ENCODE measurements around the gene AGPAT2.
"Not testable (repeated sequence)": the region's sequence is repeated elsewhere in the genome, so short reads cannot be mapped to it uniquely, and the experiment has no call there.

The AGPAT2 gene

DNA sequence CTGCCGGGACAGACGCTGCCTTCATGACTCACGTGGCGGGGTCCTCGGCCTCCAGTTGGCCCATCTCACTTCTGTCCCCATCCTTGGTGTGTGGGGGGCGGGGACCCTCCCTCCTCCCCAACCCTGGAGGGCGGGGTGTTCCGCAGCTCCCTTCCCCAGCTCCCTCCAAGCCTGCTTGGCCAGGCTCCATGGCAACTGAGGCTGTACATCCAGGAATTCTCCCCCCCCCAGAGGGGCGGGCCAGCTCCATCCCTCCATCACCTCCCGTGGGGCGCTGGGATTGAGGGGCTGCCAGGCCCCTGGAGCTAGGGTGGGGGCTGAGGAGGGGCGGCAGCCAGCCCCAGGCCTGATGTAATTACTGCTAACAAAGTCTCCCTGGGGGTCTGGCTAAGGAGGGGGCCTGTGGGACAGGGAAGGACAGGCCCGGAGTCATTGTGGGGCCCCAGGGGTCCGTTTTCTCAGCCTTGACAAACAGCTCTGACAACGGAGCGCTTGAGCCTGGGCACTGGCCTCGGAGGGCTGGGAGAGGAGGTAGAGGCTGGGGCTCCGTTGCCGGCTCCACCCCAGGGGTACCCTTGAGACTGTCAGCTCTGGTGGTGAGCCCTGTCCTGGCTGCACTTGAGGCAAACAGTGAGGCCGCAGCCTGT, 33.1 kb upstream of the AGPAT2 start:
- DNase-seq: no peak

DNA sequence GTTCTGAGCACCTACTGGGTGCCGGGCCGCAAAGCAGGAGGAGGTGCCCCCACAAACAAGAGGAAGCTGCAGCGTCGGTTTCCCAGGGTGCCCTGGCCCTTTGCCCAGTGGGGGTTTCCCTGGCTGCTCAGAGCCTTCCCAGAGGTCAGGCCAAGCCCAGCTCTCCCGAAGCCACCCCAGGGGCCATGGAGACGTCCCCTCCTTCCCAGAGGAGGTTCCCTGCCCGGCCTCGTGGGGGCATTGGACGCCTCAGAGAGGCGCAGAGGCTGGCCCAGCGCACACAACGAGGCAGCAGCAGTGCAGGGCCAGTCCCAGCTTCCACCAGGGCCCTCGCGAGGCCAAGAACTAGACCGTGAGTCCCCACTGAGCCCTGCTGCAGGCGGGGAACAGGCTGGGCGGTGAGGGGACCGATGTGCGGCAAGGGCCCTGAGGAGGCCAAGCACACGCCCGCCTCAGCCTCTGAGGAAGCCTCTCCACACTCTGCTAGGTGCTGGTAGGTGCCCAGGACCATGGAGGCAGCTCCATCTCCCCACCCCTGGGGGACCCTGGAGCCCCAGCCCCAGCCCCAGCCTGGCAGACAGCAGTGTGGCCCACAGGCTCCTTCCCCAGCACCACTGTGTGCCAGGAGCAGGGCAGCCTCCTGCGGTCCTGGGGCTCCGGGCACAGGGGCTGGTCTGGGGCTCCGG, 32.1 kb upstream of the AGPAT2 start:
- DNase-seq: no peak

GRCh38 chr9:136718345-136719194, 31.3 kb upstream of the AGPAT2 start:
- DNase-seq: no peak

DNA sequence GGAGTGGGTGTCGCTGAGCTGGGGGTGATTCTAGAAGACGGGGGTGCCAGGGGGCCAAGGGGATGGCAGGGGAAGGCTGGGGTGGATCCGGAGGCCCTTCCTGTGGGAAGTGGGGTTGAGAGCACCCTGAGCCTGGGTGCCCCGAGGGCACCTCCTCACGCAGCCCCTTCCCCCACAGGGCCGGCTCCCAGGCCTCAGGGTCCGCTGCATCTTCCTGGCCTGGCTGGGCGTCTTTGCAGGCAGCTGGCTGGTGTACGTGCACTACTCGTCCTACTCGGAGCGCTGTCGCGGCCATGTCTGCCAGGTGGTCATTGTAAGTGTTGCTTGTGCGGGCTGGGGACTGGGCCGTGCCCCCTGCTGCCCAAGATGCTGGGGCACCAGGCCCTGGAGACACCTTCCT, 30.1 kb upstream of the AGPAT2 start:
- no peak for DNase-seq

- no peak for DNase-seq
These were observed 27.6 kb upstream of the AGPAT2 start for GRCh38 chr9:136714893-136715274.

DNA sequence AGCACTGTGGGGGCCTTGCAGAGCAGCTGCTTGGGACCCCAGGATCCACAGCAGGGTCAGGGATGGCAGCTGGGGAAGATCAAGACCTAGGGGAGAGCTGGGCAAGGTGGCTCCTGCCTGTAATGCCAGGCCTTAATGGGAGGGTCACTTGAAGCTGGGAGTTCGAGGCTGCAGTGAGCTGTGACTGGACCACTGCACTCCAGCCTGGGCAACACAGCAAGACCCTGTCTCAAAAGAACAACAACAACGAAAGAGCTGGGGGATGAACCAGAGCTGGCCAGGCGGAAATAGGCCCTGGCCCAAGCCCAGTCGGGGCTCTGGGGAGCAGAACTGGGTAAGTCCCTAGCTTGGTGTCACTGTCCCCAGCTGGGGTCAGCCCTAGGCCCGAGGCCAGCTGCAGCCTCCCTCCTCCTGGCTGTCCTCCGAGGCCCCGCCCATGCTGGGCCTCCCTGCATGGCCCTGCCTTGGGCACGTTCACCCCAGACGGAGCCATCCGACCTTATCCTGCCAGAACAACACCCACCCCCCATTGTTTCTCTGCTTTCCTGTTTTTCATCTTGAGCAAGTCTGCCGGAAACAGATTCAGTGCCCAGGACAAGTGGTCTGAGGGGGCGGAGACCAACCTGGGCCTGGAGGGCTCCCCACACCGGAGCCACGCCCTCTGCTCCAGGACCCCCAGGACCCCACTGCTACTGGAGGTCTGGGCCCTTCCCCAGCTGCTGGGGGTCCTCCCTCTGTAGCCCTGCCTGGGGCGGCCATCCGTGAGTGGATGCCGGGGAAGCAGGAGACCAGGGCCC, 27.0 kb upstream of the AGPAT2 start:
- no peak for DNase-seq

GRCh38 chr9:136713550-136713949, 26.3 kb upstream of the AGPAT2 start:
- DNase-seq: no peak

GRCh38 chr9:136712690-136713544, 25.7 kb upstream of the AGPAT2 start:
- DNase-seq: no peak

- DNase-seq: no peak
These were observed 24.8 kb upstream of the AGPAT2 start, which contains the start of gene DIPK1B for GRCh38 chr9:136711751-136712689. TSS of gene DIPK1B (plus strand) at chr9:136712572. CDS start at chr9:136712666, 94 bp downstream.

DNA sequence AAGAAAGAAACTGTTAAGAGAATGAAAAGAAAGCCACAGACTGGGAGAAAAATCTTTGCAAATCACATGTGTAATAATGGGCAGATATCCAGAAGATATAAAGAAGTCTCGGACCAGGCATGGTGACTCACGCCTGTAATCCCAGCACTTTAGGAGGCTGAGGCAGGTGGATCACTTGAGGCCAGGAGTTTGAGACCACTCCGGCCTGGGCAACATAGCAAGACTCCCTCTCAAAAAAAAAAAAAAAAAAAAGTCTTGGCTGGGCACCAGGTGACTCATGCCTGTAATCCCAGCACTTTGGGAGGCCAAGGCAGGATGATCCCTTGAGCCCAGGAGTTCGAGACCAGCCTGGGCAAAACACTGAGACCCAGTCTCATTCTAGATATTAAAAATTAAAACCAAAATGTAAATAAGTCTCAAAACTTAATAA, 24.0 kb upstream of the AGPAT2 start:
- not testable (repeated sequence) for DNase-seq

DNA sequence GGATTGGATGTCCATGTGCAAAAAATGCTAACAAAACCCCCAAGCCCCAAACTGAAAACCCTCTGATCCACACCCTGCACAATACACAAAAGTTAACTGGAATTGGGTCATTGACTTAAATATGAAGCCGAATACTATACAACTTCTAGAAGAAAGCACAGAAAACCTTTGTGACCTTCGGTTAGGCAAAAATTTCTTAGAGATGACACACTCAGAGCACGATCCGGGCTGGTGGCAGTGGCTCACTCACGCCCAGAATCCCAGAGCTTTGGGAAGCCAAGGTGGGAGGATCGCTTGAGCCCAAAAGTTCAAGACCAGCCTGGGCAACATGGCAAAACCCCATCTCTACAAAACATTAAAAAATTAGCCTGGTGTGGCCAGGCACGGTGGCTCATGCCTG, 23.3 kb upstream of the AGPAT2 start:
- DNase-seq: no peak

GRCh38 chr9:136709454-136710109, 22.3 kb upstream of the AGPAT2 start:
- DNase-seq: no peak

DNA sequence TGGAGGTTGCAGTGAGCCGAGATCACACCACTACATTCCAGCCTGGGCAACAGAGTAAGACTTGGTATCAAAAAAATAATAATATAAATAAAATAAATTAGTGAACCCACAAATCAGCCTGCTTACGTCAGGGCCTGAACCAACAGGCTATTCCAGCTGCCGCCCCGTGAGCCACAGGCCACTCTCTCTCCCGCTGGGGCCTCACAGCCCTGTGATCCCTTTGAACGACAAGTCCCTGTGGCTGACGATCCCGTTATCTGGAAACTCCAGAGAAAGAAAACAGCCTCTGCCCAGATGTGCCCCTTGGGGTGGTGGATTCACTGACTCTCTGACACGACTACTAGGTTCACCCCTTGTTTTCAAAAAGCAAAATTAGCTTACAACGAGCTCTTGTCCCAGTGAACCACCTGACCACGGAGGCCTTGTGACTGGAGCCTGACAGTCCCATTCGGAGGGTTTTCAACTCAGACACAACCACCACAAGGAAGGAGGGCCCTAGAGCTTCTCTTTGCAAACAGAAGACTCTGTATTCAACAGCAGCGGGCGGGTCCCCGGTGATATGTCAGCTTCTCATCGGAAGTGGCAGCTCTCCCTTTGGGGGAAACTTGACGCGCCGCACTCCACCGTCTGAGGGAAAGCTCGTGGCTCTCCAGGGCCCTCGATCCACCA, 20.7 kb upstream of the AGPAT2 start:
- no peak for DNase-seq

- no peak for DNase-seq
These were observed 19.8 kb upstream of the AGPAT2 start for GRCh38 chr9:136707011-136707410.

GRCh38 chr9:136705564-136705963, 18.3 kb upstream of the AGPAT2 start:
- DNase-seq: no peak

DNA sequence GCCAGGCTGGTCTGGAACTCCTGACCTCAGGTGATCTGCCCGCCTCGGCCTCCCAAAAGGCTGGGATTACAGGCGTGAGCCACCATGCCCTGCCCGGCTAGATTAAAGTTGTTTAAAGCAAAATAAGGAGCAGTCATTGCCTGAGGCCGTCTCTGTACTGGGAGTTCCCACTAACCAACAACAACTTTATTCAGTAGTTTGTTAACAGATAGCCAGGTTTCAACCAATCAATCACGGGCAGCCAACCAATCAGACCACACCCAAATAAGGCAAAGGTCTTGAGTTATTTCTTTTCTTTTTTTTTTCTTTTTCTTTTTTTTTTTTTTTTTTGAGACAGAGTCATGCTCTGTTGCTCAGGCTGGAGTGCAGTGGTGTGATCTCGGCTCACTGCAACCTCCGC, 17.5 kb upstream of the AGPAT2 start:
- DNase-seq: not testable (repeated sequence)

DNA sequence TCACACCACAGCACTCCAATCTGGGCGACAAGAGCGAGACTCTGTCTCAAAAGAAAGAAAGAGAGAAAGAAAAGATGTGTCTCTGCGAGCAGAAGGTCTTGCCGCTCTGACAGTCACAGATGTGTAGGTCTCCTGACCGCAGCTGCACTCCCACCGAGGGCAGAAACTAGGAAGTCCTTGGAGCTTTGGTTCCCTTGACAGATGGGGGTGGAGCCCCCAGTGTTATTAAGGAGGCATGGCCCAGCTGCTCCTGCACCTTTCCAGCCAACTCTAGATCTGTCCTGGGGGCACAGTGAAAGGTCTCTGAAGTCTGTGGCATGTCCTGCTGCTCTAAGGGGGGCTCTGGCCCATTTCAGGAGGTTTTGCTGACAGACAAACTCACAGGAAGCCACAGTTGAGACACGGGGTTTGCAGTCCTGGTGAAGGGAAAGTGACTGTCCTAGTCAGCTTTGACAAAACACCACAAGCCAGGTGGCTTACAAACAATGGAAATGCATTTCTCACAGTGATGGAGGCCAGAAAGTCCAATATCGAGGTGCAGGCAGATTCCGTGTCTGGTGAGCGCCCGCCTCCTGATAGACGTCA, 16.1 kb upstream of the AGPAT2 start:
- DNase-seq: no peak

DNA sequence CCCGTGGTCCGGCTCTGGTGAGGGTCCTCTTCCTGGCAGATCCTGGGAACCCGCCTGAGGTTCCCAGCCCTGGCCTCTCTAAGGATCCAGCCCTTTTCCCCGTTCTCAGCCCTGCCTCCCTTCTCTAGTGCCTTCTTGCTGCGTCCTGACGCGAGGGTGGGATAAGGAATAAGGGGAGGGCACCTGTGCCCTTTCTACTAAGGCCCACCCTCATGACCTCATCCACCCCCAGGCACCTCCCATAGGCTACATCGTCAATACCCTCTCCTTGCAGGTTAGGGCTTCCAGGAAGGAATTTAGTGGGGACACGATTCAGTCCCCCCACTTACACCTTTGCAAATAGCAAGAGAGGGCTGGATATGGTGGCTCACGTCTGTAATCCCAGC, 14.4 kb upstream of the AGPAT2 start:
- no peak for DNase-seq
